HFFc6 (cell line): ENCODE data around the gene BABAM2. TPM values are rescaled to one million over a fixed set of nuclear protein-coding genes. Genes with fewer than 3 reads are reported as not detected.

Experiments used
- DNase-seq: peaks from one replicate; pipeline ENCODE4 v3.0.0-alpha.2; 2018
- H3K27ac Mint-ChIP-seq: 2 replicates; pipeline ENCODE4 v1.8.0; 2020; ENCODE audit warnings: mild to moderate bottlenecking, mixed read lengths
- H3K27me3 Mint-ChIP-seq: 2 replicates; pipeline ENCODE4 v1.8.0; 2021; ENCODE audit warnings: mild to moderate bottlenecking, moderate library complexity, mixed read lengths; ENCODE audit not compliant: insufficient read depth
- H3K36me3 Mint-ChIP-seq: 2 replicates; pipeline ENCODE4 v1.8.0; 2021; ENCODE audit warnings: low read depth, mixed read lengths
- H3K4me1 Mint-ChIP-seq: 2 replicates; pipeline ENCODE4 v1.8.0; 2020; ENCODE audit warnings: low read depth, mixed read lengths
- H3K4me3 Mint-ChIP-seq: 2 replicates; pipeline ENCODE4 v1.8.0; 2020; ENCODE audit warnings: mild to moderate bottlenecking, moderate library complexity, mixed read lengths
- H3K9me3 Mint-ChIP-seq: 2 replicates; pipeline ENCODE4 v1.8.0; 2020; ENCODE audit warnings: mild to moderate bottlenecking, mixed read lengths
- total RNA-seq, 6 experiments: library from RNA; stranded (reverse); fragmentation: NEBNext Ultra II Directional; extraction: Animal tissue kit (Norgen Biotek cat#: 25700); gene quantifications; 2 replicates in 1 of 6; 3 replicates in 5 of 6; pipeline ENCODE4 v1.2.3, GENCODE V29; 2021
- TF ChIP-seq, protein P1 (sequence below): fragments of 200-600 bp; sonication (generic); IDR thresholded peaks from 2 replicates; pipeline ENCODE4 v1.5.0; 2021; ENCODE audit warnings: antibody characterized with exemption, mild to moderate bottlenecking

The BABAM2 gene
- total RNA-seq, 6 experiments from 2014 or later: 30.8 to 46.6 (median 41.2) TPM

DNA sequence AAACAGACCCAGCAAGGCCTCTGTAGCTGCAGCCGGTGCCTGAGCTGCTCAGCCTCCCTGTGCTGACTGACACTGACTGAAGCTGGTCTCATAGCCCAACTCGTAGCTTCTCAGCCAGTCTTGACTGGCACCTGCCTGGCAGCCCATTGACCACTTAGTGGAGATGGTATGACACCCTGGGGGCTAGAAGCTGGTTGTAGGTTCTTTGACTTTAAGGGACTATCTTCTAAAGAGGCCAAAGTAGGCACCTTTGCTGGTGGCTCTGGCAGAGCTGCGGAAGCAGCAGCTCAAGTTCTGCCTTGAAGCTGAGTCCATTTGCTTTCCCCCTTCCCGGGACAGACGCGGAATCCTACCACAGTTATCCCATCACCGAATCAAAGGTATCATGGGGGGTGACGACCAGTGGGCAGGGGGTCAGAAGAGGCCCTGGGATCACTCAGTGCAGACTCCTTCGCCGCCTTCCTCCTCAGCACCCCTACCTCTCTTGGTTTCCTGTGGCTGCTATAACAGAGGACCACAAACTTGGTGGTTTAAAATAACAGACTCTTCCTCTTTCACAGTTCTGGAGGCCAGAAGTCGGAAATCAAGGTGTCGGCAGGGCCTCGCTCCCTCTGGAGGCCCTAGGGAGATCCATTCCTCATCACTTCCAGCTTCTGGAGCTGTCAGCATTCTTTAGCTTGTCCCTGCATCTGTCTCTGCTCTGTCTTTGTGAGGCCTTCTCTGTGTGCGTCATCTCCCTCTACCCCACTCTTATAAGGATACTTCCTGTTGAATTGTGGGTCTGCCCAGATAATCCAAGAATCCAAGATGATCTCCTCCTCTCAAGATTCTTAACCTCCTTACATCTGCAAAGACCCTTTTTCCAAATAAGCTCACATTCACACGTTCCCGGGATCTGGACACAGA is 488.4 kb downstream of the BABAM2 start:
- Mint-ChIP-seq H3K4me1 (no peaks in the 10 kb centered on the region), H3K9me3 (no peaks in the 10 kb centered on the region), H3K4me3 (no peak overlapping the region), H3K27me3 (peaks cover 6% of the 10 kb centered on the region; the same call in 1 of the 2 replicates), H3K36me3 (no peaks in the 10 kb centered on the region), H3K27ac (no peak overlapping the region)
- DNase-seq: no peak
- TF ChIP-seq, protein P1, sequence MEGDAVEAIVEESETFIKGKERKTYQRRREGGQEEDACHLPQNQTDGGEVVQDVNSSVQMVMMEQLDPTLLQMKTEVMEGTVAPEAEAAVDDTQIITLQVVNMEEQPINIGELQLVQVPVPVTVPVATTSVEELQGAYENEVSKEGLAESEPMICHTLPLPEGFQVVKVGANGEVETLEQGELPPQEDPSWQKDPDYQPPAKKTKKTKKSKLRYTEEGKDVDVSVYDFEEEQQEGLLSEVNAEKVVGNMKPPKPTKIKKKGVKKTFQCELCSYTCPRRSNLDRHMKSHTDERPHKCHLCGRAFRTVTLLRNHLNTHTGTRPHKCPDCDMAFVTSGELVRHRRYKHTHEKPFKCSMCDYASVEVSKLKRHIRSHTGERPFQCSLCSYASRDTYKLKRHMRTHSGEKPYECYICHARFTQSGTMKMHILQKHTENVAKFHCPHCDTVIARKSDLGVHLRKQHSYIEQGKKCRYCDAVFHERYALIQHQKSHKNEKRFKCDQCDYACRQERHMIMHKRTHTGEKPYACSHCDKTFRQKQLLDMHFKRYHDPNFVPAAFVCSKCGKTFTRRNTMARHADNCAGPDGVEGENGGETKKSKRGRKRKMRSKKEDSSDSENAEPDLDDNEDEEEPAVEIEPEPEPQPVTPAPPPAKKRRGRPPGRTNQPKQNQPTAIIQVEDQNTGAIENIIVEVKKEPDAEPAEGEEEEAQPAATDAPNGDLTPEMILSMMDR: no peak

DNA sequence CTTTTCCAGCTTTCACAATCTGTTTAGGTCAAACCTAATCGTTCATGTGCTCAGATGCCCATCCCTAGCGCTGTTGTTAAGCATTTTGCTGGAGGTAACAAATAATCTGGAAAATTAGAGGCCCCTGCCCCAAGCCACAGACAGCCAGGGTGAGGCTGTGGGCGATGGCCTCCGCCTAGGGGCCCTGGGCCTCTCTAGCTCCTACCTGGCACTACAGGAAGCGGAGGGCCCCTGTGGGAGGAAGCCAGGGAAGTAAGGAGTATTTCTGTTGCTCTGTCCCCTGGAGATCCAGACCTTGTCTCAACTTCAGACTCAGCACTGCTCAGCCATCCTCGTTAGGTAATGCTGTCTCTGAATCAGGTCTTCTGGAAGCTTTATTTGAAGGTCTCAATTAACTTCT is 489.7 kb downstream of the BABAM2 start:
- H3K27ac Mint-ChIP-seq: no peak overlapping the region
- TF ChIP-seq, protein P1: no peak
- H3K4me1 Mint-ChIP-seq: no peaks in the 10 kb centered on the region
- DNase-seq: no peak
- H3K4me3 Mint-ChIP-seq: no peak overlapping the region
- no peaks in the 10 kb centered on the region for H3K36me3 Mint-ChIP-seq
- H3K27me3 Mint-ChIP-seq: no peaks in the 10 kb centered on the region
- no peaks in the 10 kb centered on the region for H3K9me3 Mint-ChIP-seq

DNA sequence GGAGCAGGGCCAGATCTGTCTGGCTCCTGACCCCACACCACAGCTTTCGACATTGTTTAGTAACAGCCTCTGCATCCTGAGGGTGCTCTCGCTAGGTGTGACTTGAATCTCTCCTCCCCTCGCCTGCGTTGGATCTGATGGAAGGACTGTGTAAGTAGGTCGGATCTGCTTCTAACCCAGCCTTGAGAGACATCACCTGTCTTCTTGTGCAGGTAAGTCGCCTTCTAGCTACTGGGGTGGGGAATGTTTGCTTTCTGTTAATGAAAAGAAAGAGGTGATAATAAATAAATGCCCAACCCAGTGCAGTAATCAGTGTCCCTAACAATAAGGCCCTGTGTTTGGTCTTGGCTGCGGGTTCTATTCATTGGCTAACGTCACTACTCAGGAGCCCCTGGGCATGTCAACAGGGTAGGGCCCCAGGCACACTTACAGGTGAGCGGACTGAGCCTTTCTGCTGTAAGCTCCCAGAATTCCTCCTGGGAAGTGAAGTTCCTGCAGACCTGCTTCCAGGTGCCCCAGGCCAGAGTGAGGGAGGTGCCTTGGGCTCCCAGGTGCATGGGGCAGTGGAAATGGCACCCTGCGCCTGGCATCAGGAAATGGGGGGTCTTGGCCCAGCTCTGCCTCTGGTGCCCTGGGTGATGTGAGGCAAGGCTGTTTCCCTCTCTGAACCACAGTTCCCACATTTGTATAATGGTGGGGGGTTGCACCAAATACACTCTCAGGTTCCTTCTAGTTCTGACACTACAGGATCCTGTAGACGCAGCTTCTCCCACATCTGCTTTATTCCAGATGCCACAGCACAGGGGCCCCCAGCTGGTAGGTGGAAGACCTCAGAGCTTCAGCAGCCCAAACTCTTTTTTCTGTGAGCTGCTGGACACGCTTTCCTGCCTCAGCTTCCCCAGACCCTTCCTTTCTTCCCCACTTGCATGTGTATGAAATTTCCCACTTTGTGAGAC is 491.0 kb downstream of the BABAM2 start:
- Mint-ChIP-seq H3K36me3 (no peaks in the 10 kb centered on the region), H3K4me1 (peaks cover 1% of the 10 kb centered on the region), H3K27me3 (no peaks in the 10 kb centered on the region), H3K4me3 (no peak overlapping the region), H3K27ac (no peak overlapping the region), H3K9me3 (no peaks in the 10 kb centered on the region)
- no peak for DNase-seq
- TF ChIP-seq, protein P1: no peak

DNA sequence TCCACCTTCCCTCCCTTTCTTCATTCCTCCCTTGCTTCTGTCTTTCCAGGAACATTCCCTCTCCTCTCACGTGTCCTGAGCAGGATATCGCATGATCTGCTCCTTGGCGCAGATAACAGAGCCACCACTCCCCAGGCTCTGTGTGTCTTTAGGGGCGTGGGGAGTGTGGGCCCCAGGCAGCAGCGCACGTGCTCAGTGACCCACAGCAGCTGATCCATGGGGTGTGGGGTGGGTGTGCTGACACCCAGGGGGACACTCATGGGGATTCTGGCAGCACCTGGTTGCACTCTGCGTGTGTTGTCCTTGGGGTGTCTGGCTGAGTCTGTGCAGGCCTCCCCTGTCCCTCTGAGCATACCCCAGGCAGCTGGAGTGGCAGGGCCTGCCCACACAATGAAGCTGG is 492.2 kb downstream of the BABAM2 start:
- TF ChIP-seq, protein P1: no peak
- no peak for DNase-seq
- Mint-ChIP-seq H3K27ac (no peak overlapping the region), H3K27me3 (no peaks in the 10 kb centered on the region), H3K9me3 (no peaks in the 10 kb centered on the region), H3K36me3 (no peaks in the 10 kb centered on the region), H3K4me1 (peaks cover 14% of the 10 kb centered on the region), H3K4me3 (no peak overlapping the region)

DNA sequence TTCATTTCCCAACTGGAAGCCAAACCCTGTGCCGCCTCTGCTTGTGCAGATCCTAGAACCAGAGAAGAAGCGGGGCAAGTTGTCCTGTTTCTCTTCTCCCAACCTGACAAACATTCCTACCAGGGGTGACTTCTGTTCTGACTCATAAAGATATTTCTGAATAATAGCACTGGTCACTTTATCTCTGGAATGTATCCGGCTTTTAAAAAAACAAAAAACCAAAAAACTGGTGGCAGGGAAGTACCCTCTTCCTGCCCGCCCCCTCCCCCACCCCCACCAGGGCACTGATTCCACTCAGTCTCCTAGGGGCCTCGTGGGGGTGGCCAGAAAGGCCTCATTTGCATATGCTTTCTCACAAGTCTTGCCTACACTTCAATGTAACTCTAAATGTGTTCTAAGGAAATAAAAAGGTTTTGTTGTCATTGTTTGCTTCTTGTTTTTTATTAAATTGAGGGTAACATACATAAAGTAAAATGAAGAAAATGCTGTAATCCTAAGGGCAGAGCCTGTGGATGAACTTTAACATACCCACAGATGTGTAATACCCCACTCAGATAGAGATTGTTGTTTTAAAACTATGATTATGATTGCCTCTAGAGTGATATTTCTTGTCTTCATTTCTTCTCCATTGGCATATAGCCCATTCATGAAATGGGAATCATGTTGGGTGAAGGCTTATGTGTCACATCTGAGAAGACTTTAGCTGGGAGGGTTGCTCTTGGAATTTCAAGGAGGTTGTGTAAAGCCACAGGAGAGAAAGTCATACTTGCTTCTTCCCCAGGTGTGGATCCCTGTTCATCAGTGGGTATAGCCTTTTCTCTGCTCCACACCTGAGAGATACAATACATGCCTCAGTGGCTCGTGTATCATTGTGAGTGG is 496.8 kb downstream of the BABAM2 start:
- peak overlapping the region; percentile 73 for H3K27ac Mint-ChIP-seq
- DNase-seq: peak; percentile 33
- no peaks in the 10 kb centered on the region for H3K36me3 Mint-ChIP-seq
- no peaks in the 10 kb centered on the region for H3K27me3 Mint-ChIP-seq
- TF ChIP-seq, protein P1: no peak
- H3K4me1 Mint-ChIP-seq: peaks cover 43% of the 10 kb centered on the region
- H3K4me3 Mint-ChIP-seq: peak overlapping the region; percentile 37
- H3K9me3 Mint-ChIP-seq: no peaks in the 10 kb centered on the region
